Peyer's patch (tissue), 4 donors: ENCODE measurements around the gene MPPED2.

Experiments
- CTCF ChIP-seq, 6 experiments: fragments of 450-650 bp in 4 of 6; fragments of 200-600 bp in 2 of 6; sonication (generic) in 1 of 6; IDR thresholded peaks; one replicate each; pipeline ENCODE4 v1.5.1; 2017 to 2019; ENCODE audit warnings: antibody characterized with exemption in 6 of 6, mild to moderate bottlenecking in 3 of 6, moderate library complexity in 1 of 6
- POLR2A ChIP-seq, 2 donors: fragments of 450-650 bp; IDR thresholded peaks; one replicate each; pipeline ENCODE4 v1.5.1; 2017; ENCODE audit warnings: antibody characterized with exemption in 2 of 2, mild to moderate bottlenecking in 2 of 2, moderate library complexity in 2 of 2

DNA sequence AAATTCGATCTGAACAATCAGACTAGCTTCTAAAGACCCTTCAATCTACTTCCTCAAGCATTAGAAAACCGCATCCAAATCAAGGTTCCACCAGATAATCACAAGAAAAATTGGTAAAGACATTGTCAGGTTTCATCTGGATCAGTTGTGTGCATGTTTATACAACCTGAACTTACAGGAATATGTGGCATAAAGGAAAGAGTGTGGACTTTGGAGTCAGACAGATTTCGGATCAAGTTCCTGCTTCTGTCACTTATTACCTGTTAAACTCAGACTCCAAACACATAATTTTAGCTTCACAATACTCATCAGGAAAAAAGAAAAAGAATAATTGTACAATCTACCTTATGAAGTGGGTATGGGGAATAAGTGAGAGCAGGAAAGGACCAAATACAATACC is 80.5 kb downstream of the MPPED2 start:
- no peak for TF ChIP-seq CTCF (IDR thresholded peaks at IDR 0.05)
- no peak for TF ChIP-seq POLR2A (IDR thresholded peaks at IDR 0.05)
